Thyroid gland (tissue), 4 donors: ENCODE measurements around the gene NAA15.

Source experiments
- CTCF ChIP-seq, 6 experiments: fragments of 200-600 bp in 3 of 6; fragments of 450-650 bp in 3 of 6; sonication (generic) in 3 of 6; IDR thresholded peaks; one replicate each; pipeline ENCODE4 v1.5.1; 2016 to 2019; ENCODE audit warnings: antibody characterized with exemption in 6 of 6, mild to moderate bottlenecking in 2 of 6, inconsistent platforms in 1 of 6, moderate library complexity in 1 of 6
- POLR2A ChIP-seq, 2 donors: fragments of 450-650 bp; IDR thresholded peaks; one replicate each; pipeline ENCODE4 v1.6.1; 2017; ENCODE audit warnings: antibody characterized with exemption in 2 of 2, mild to moderate bottlenecking in 2 of 2, moderate library complexity in 1 of 2

DNA sequence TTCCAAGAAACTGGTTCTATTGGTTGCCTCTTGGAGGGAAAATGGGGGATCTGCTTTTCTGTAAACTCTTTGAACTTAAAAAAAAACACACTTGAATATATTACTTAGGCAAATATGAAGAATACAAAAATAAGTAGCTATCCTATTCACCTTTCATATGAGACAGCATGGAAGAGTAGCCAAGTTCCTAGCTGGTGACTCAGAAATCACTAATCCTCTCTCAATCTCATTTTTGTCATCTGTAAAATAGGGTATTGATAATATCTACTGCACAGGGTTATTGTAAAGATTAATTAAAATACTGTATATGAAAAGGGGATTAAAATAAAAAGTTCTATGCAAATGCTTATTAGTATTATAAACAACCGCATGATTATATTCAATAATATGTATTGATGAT, 34.0 kb upstream of the NAA15 start:
- TF ChIP-seq POLR2A (IDR thresholded peaks at IDR 0.05) = no peak
- no peak for TF ChIP-seq CTCF (IDR thresholded peaks at IDR 0.05)
